Right lobe of liver (tissue), 6 donors: Measurements from ENCODE around the gene CLN3. TPM values are rescaled to one million over a fixed set of nuclear protein-coding genes. Genes with fewer than 3 reads are reported as not detected.

ENCODE experiments used
- ATAC-seq, 4 donors: fragments of 200-7000 bp; cut with Tn5 transposase; one replicate each; pipeline ENCODE4 v1.9.1; 2020; ENCODE audit warnings: mild to moderate bottlenecking in 4 of 4, moderate library complexity in 4 of 4
- DNase-seq, 3 donors: peaks; one replicate each; pipeline ENCODE4 v3.0.0-alpha.2; 2020
- H3K27ac ChIP-seq, 3 donors: fragments of 200-600 bp; one replicate each; pipeline ENCODE4 v1.8.0; 2022
- H3K27me3 ChIP-seq, 2 donors: fragments of 200-600 bp; one replicate each; pipeline ENCODE4 v1.8.0; 2022
- H3K36me3 ChIP-seq, 4 donors: fragments of 200-600 bp; sonication (generic) in 1 of 4; one replicate each; pipeline versions ENCODE4 v1.5.1 to v1.8.0; 2017 to 2022; ENCODE audit warnings: control low read depth in 1 of 4
- H3K4me1 ChIP-seq, 4 donors: fragments of 200-600 bp; sonication (generic) in 1 of 4; one replicate each; pipeline versions ENCODE4 v1.5.1 to v1.8.0; 2017 to 2022; ENCODE audit warnings: control low read depth in 1 of 4
- H3K4me3 ChIP-seq, 3 donors: fragments of 200-600 bp; one replicate each; pipeline ENCODE4 v1.8.0; 2022
- H3K9me3 ChIP-seq, 4 donors: fragments of 200-600 bp; sonication (generic) in 1 of 4; one replicate each; pipeline versions ENCODE4 v1.5.1 to v1.8.0; 2017 to 2022; ENCODE audit warnings: control low read depth in 1 of 4
- CTCF ChIP-seq, 4 donors: fragments of 200-600 bp in 3 of 4; fragments of 450-650 bp in 1 of 4; IDR thresholded peaks; one replicate each; pipeline versions ENCODE4 v1.5.1 to v1.8.0; 2016 to 2022; ENCODE audit warnings: antibody characterized with exemption in 4 of 4, mild to moderate bottlenecking in 2 of 4
- POLR2A ChIP-seq: fragments of 450-650 bp; IDR thresholded peaks from one replicate; pipeline ENCODE4 v1.6.1; 2017; ENCODE audit warnings: antibody characterized with exemption, mild to moderate bottlenecking
- WGBS: methylation state at CpG from one replicate; pipeline ENCODE4 v1.1.6; 2018; ENCODE audit warnings: low coverage, low lambda C conversion rate; ENCODE audit not compliant: insufficient coverage; ENCODE audit errors: missing lambda C conversion rate; 5-methylcytosine and 5-hydroxymethylcytosine counted together
- intact Hi-C, 2 donors: fragments of 100-400 bp; cut with DNase I; formaldehyde crosslinking; loops; one replicate each; pipeline versions ENCODE4 v1.11.2 to v1.14.1; 2022
- total RNA-seq, 6 experiments: library from RNA; depleted of rRNA in 2 of 6; stranded (reverse); fragments of >200 nt in 2 of 6; fragmentation: NEBNext Ultra II Directional in 3 of 6; extraction: Animal tissue kit (Norgen Biotek cat#: 25700) in 3 of 6; gene quantifications; one replicate each; pipeline versions ENCODE4 v1.1.0 to v1.2.4, GENCODE V29; 2016 to 2023
- donor health status: DM: no; HTN: yes; CAD: no.
- donor health status: DM: no; HTN: no; CAD: no.
- donor health status: DM: no; HTN: no; CAD: no.
- donor health status: DM: no; HTN: yes; CAD: no.
- donor health status: DM: no; HTN: yes; CAD: no.

Gene CLN3
- total RNA-seq, 6 experiments from 2014 or later, result 16.5 to 47.8 (median 30.7) TPM

GRCh38 chr16:28498666-28499381 is 7.0 kb upstream of the CLN3 start:
- TF ChIP-seq POLR2A, result no peak
- no peak for TF ChIP-seq CTCF (IDR thresholded peaks at IDR 0.05)

DNA sequence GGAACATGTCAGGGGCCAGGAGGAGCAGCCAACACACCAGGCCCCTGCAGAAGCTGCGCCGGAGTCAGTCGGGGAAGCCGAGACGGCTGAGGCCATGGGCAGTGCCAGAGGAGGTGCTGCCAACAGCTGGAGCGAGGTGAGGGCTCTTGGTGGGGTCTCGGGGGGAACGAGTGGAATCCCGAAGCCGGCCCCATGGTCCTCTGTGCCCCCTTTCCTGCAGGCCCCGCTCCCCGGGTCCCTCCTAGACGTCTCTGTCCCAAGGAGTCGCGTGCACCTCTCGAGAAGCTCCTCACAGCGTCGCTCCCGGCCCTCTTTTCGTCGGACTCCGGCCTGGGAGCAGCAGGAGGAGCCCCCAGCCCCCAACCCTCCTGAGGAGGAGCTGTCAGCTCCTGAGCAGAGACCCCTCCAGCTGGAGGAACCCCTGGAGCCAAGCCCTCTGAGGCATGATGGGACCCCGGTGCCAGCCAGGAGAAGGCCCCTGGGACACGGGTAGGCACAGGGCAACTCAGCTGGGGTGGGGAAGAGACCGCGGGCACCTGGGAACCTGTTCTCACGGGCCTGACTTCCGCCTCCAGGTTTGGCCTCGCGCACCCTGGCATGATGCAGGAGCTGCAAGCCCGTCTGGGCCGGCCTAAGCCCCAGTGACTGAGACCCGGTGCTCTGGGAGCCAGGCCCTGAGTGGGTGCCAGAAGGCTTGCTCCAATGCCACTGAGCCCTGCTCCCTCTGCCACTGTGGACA is 6.2 kb upstream of the CLN3 start:
- Histone ChIP-seq H3K4me3 (no peak overlapping the region), H3K27ac (no peak overlapping the region), H3K9me3 (no peaks in the 10 kb centered on the region), H3K36me3 (peaks cover 0 to 9% (median 0%) of the 10 kb centered on the region in 4 donors), H3K27me3 (no peaks in the 10 kb centered on the region), H3K4me1 (no peaks in the 10 kb centered on the region)
- no peak for DNase-seq
- WGBS, result no CpG with 5 or more reads among the region's 33 CpGs
- intact Hi-C loops, result loop anchor here in 1 of 2 donors (10.0 kb wide), 1 partner anchor 57 kb away; the partner anchor contains the start of gene SGF29
- ATAC-seq, result no peak
- TF ChIP-seq CTCF (IDR thresholded peaks at IDR 0.05) (no peak), POLR2A (no peak)

More at GRCh38 chr16:28498666-28499381, 7.0 kb upstream of the CLN3 start:
- intact Hi-C loops, result loop anchor here in 1 of 2 donors (10.0 kb wide), 1 partner anchor 56 kb away; the partner anchor contains the start of gene SGF29
- ATAC-seq, result no peak
- Histone ChIP-seq H3K4me3 (no peak overlapping the region), H3K27me3 (no peaks in the 10 kb centered on the region), H3K27ac (no peak overlapping the region), H3K4me1 (no peaks in the 10 kb centered on the region), H3K9me3 (no peaks in the 10 kb centered on the region), H3K36me3 (peaks cover 0 to 9% (median 0%) of the 10 kb centered on the region in 4 donors)
- DNase-seq, result no peak
- WGBS, result 92% methylated on average over 8 of the region's 15 CpGs

DNA sequence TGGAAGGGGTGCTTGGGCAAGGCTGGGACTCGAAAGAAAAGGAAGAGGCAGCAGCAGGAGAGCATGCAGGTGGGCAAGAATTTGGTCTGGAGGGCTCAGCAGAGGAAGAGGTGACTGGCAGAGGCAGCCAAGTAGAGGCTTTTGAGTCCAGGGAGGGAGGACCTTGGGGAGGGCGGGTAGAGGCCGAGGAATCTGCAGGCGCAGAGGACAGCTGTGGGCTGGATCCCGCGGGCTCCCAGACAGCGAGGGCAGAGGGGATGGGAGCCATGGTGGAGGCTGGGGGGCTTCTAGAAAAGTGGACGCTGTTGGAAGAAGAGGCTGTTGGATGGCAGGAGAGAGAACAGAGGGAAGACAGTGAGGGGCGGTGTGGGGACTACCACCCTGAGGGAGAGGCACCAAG is 5.5 kb upstream of the CLN3 start:
- 98% methylated on average over 6 of the region's 9 CpGs for WGBS

DNA sequence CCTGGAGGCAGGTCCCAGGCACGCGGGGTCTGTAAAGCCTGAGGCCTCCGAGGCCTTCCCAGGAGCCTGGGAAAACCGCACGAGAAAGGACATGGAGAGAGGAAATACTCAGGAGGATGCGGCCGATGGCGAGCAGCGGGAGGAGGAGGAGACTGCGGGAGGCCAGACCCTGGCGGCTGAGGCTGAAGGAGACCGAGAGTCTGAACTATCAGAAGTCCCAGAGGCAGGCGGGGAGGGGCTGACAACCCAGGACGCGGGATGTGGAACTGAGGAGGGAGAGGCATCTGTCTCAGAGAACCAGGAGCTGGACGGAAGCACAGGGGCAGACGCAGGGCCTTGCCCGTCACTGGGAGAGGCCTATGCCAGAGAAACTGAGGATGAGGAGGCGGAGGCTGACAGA is 5.0 kb upstream of the CLN3 start:
- ATAC-seq, result no peak

More for the DNA sequence above, 5.5 kb upstream of the CLN3 start:
- peaks cover 0 to 9% (median 0%) of the 10 kb centered on the region in 4 donors for H3K36me3 ChIP-seq
- H3K27ac ChIP-seq, result no peak overlapping the region
- DNase-seq (no peak), ATAC-seq (no peak)
- H3K27me3 ChIP-seq, result no peaks in the 10 kb centered on the region
- H3K9me3 ChIP-seq, result no peaks in the 10 kb centered on the region
- no peak overlapping the region for H3K4me3 ChIP-seq
- peaks cover 0 to 4% (median 0%) of the 10 kb centered on the region in 4 donors for H3K4me1 ChIP-seq
- intact Hi-C loops, result loop anchor here in 1 of 2 donors (10.0 kb wide), 1 partner anchor 57 kb away; the partner anchor contains the start of gene SGF29
- TF ChIP-seq POLR2A (no peak), CTCF (IDR thresholded peaks at IDR 0.05) (no peak)

More for the DNA sequence above, 5.0 kb upstream of the CLN3 start:
- H3K27ac ChIP-seq, result no peak overlapping the region
- H3K4me1 ChIP-seq, result peaks cover 0 to 5% (median 0%) of the 10 kb centered on the region in 4 donors
- TF ChIP-seq CTCF (IDR thresholded peaks at IDR 0.05) (no peak), POLR2A (no peak)
- intact Hi-C loops, result loop anchor here in 1 of 2 donors (10.0 kb wide), 1 partner anchor 58 kb away; the partner anchor contains the start of gene SGF29
- H3K4me3 ChIP-seq, result no peak overlapping the region
- whole genome bisulfite sequencing, result 75% methylated on average over 18 of the region's 19 CpGs
- DNase-seq, result no peak
- no peaks in the 10 kb centered on the region for H3K27me3 ChIP-seq
- peaks cover 0 to 9% (median 0%) of the 10 kb centered on the region in 4 donors for H3K36me3 ChIP-seq
- no peaks in the 10 kb centered on the region for H3K9me3 ChIP-seq
